ENCODE results near the gene HOXD3. TPM values are rescaled to one million over a fixed set of nuclear protein-coding genes. Genes with fewer than 3 reads are reported as not detected.

The HOXD3 gene
- total RNA-seq, 1 donor from 2014 or later = 1.7 TPM

- H3K9me3 ChIP-seq = no peaks in the 10 kb centered on the region
- peaks cover 100% of the 10 kb centered on the region for H3K27me3 ChIP-seq
- H3K27ac ChIP-seq = no peak overlapping the region
- H3K4me3 ChIP-seq = no peak overlapping the region
- H3K36me3 ChIP-seq = no peaks in the 10 kb centered on the region
- peaks cover 8% of the 10 kb centered on the region for H3K4me1 ChIP-seq
- DNase-seq (no peak), ATAC-seq (no peak)
- TF ChIP-seq, protein P1, sequence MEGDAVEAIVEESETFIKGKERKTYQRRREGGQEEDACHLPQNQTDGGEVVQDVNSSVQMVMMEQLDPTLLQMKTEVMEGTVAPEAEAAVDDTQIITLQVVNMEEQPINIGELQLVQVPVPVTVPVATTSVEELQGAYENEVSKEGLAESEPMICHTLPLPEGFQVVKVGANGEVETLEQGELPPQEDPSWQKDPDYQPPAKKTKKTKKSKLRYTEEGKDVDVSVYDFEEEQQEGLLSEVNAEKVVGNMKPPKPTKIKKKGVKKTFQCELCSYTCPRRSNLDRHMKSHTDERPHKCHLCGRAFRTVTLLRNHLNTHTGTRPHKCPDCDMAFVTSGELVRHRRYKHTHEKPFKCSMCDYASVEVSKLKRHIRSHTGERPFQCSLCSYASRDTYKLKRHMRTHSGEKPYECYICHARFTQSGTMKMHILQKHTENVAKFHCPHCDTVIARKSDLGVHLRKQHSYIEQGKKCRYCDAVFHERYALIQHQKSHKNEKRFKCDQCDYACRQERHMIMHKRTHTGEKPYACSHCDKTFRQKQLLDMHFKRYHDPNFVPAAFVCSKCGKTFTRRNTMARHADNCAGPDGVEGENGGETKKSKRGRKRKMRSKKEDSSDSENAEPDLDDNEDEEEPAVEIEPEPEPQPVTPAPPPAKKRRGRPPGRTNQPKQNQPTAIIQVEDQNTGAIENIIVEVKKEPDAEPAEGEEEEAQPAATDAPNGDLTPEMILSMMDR (IDR thresholded peaks at IDR 0.05) = no peak
- intact Hi-C loops (cut with DNase I) = no loop called here
Observed at GRCh38 chr2:176160986-176161824, 4.1 kb downstream of the HOXD3 start.

GRCh38 chr2:176161825-176162626, 4.9 kb downstream of the HOXD3 start:
- Histone ChIP-seq H3K4me1 (peaks cover 8% of the 10 kb centered on the region), H3K36me3 (no peaks in the 10 kb centered on the region), H3K27ac (no peak overlapping the region), H3K27me3 (peaks cover 99% of the 10 kb centered on the region), H3K9me3 (no peaks in the 10 kb centered on the region), H3K4me3 (no peak overlapping the region)
- DNase-seq = no peak
- ATAC-seq = no peak
- TF ChIP-seq, protein P1 (IDR thresholded peaks at IDR 0.05) = no peak
- intact Hi-C loops (cut with DNase I) = no loop called here

GRCh38 chr2:176162911-176163671, 6.0 kb downstream of the HOXD3 start:
- Histone ChIP-seq H3K27ac (no peak overlapping the region), H3K4me3 (no peak overlapping the region), H3K4me1 (peaks cover 8% of the 10 kb centered on the region), H3K36me3 (no peaks in the 10 kb centered on the region), H3K9me3 (no peaks in the 10 kb centered on the region), H3K27me3 (peaks cover 99% of the 10 kb centered on the region)
- TF ChIP-seq, protein P1 (IDR thresholded peaks at IDR 0.05) = no peak
- no peak for DNase-seq
- intact Hi-C loops (cut with DNase I) = no loop called here
- no peak for ATAC-seq

GRCh38 chr2:176163672-176164056, 6.6 kb downstream of the HOXD3 start:
- Histone ChIP-seq H3K4me1 (peaks cover 8% of the 10 kb centered on the region), H3K27ac (no peak overlapping the region), H3K36me3 (no peaks in the 10 kb centered on the region), H3K27me3 (peaks cover 97% of the 10 kb centered on the region), H3K4me3 (no peak overlapping the region), H3K9me3 (no peaks in the 10 kb centered on the region)
- intact Hi-C loops (cut with DNase I) = no loop called here
- TF ChIP-seq, protein P1 (IDR thresholded peaks at IDR 0.05) = no peak
- ATAC-seq (no peak), DNase-seq (no peak)

DNA sequence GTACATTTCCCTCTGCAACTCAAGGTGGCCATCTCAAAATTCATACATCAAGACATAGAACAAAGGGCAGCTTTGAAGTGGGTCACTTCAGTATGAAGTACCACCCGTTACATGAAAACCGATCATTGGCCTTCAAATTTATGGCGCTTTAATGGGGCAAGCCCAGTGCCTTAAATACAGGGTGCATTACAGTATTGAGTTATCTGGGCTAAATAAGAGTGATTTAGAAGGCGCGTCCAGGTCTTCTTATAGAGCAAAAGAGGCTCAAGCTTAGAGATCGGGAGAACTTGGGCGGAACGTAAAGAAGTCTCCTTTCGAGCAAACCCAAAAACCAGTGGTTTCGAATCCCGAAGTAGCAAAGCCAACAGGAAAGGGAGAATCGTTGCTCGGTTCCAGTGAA, 7.1 kb downstream of the HOXD3 start:
- DNase-seq = no peak
- intact Hi-C loops (cut with DNase I) = no loop called here
- peaks cover 96% of the 10 kb centered on the region for H3K27me3 ChIP-seq
- no peaks in the 10 kb centered on the region for H3K36me3 ChIP-seq
- H3K9me3 ChIP-seq = no peaks in the 10 kb centered on the region
- no peak overlapping the region for H3K27ac ChIP-seq
- H3K4me3 ChIP-seq = no peak overlapping the region
- H3K4me1 ChIP-seq = peaks cover 8% of the 10 kb centered on the region
- no peak for ATAC-seq
- TF ChIP-seq, protein P1 (IDR thresholded peaks at IDR 0.05) = no peak
